Effector memory CD4-positive, alpha-beta T cell (primary cell): ENCODE data around the gene APLP1.
"Not testable (repeated sequence)": the region's sequence is repeated elsewhere in the genome, so short reads cannot be mapped to it uniquely, and the experiment has no call there.

Experiments used
- DNase-seq, 3 donors: peaks; one replicate each; pipeline ENCODE4 v3.0.0-alpha.2; 2020
- H3K27ac ChIP-seq: 2 replicates; pipeline ENCODE4 v1.7.0; 2013; ENCODE audit warnings: mild to moderate bottlenecking, low read length, moderate library complexity; ENCODE audit not compliant: insufficient read depth, poor library complexity, severe bottlenecking
- H3K27me3 ChIP-seq: replicated peaks from 2 replicates; pipeline ENCODE4 v1.7.0; 2013; ENCODE audit warnings: mild to moderate bottlenecking, low read length; ENCODE audit not compliant: insufficient read depth, control insufficient read depth, poor library complexity, severe bottlenecking
- H3K36me3 ChIP-seq: 2 replicates; pipeline ENCODE4 v1.7.0; 2013; ENCODE audit warnings: mild to moderate bottlenecking, low read length, moderate library complexity; ENCODE audit not compliant: control insufficient read depth, insufficient read depth
- H3K4me1 ChIP-seq: 2 replicates; pipeline ENCODE4 v1.7.0; 2013; ENCODE audit warnings: low read length, mild to moderate bottlenecking; ENCODE audit not compliant: control insufficient read depth, insufficient read depth, poor library complexity, severe bottlenecking
- H3K4me3 ChIP-seq: 2 replicates; pipeline ENCODE4 v1.7.0; 2013; ENCODE audit warnings: low read length, low read depth, mild to moderate bottlenecking; ENCODE audit not compliant: insufficient read depth, poor library complexity, severe bottlenecking
- H3K9me3 ChIP-seq: 2 replicates; pipeline ENCODE4 v1.7.0; 2013; ENCODE audit warnings: mild to moderate bottlenecking, low read length, moderate library complexity; ENCODE audit not compliant: control insufficient read depth

Gene APLP1

DNA sequence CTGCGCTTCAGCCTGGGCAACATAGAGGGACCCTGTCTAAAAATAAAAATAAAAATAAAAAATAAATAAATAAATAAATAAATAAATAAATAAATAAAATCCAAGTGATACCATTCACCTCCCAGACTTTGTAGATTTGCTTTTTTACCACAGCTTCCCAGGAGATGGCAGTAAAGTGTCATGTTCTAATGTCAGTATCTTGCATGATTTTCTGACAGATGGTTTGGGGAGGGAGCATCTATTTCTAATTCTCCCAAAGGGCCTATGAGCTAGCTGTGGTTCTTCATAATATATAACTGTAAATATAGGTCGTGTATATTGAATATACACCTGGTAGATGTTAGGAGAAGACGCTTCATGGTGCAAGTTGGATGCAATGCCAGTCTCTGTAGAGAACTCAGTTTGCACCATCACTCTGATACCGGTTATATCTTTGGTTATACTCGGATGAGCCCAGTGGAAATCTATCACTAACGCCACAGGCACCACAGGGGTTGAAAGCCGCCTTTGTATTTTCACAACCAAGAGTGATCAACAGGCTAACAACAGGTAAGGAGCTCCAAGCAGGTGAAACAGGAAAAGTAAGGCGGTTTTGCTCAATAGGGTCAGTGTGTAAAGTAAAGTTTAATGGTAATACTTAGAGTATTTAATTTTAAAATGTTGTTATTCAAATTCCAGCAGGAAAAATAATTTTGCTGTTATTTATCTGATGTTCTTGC, 13.9 kb downstream of the APLP1 start:
- Histone ChIP-seq H3K27ac (no peak overlapping the region), H3K4me1 (peaks cover 4% of the 10 kb centered on the region), H3K4me3 (no peak overlapping the region), H3K9me3 (no peaks in the 10 kb centered on the region), H3K36me3 (peaks cover 4% of the 10 kb centered on the region), H3K27me3 (peaks cover 12% of the 10 kb centered on the region)
- peak in 1 of 3 donors; percentile 24 for DNase-seq

GRCh38 chr19:35883882-35884281, 15.5 kb downstream of the APLP1 start:
- no peaks in the 10 kb centered on the region for H3K9me3 ChIP-seq
- no peak overlapping the region for H3K27ac ChIP-seq
- DNase-seq: no peak
- H3K27me3 ChIP-seq: peaks cover 10% of the 10 kb centered on the region
- H3K36me3 ChIP-seq: peaks cover 18% of the 10 kb centered on the region
- peaks cover 4% of the 10 kb centered on the region for H3K4me1 ChIP-seq
- no peak overlapping the region for H3K4me3 ChIP-seq

DNA sequence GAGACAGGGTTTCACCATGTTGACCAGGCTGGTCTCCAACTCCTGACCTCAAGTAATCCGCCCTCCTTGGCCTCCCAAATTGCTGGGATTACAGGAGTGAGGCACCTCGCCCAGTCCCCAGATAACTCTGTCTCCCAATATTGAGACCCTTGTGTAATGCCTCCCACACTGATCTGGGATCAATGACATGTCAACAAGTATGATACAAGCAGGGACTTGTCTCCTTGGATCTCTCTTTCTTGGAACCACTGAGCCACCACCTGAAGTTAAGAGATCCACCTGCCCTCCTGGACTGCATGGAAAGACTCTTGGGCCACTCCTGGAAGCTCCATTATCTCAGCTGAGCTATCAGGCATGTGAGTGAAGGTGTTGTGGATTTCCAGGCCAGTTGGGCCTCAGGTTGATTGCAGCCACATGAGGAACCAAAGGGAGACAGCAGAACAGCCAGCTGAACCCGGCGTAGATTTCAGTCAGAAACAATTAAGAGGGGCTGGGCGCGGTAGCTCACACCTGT, 16.9 kb downstream of the APLP1 start:
- no peak for DNase-seq
- no peak overlapping the region for H3K4me3 ChIP-seq

GRCh38 chr19:35885904-35886303, 17.5 kb downstream of the APLP1 start:
- Histone ChIP-seq H3K27ac (no peak overlapping the region), H3K27me3 (no peaks in the 10 kb centered on the region), H3K4me3 (no peak overlapping the region), H3K36me3 (peaks cover 37% of the 10 kb centered on the region), H3K4me1 (peaks cover 4% of the 10 kb centered on the region), H3K9me3 (no peaks in the 10 kb centered on the region)
- DNase-seq: no peak

More for the DNA sequence above, 16.9 kb downstream of the APLP1 start:
- Histone ChIP-seq H3K27me3 (no peaks in the 10 kb centered on the region), H3K4me1 (peaks cover 4% of the 10 kb centered on the region), H3K27ac (no peak overlapping the region), H3K9me3 (no peaks in the 10 kb centered on the region), H3K36me3 (peaks cover 32% of the 10 kb centered on the region)

- no peak for DNase-seq
- peaks cover 42% of the 10 kb centered on the region for H3K36me3 ChIP-seq
Measured at GRCh38 chr19:35887197-35887596, 18.8 kb downstream of the APLP1 start.

GRCh38 chr19:35888398-35888797, 20.0 kb downstream of the APLP1 start:
- H3K27me3 ChIP-seq: no peaks in the 10 kb centered on the region
- no peak for DNase-seq
- no peak overlapping the region for H3K27ac ChIP-seq
- H3K9me3 ChIP-seq: no peaks in the 10 kb centered on the region
- H3K4me3 ChIP-seq: no peak overlapping the region
- no peaks in the 10 kb centered on the region for H3K4me1 ChIP-seq
- H3K36me3 ChIP-seq: peaks cover 50% of the 10 kb centered on the region

More at GRCh38 chr19:35887197-35887596, 18.8 kb downstream of the APLP1 start:
- Histone ChIP-seq H3K4me3 (no peak overlapping the region), H3K27me3 (no peaks in the 10 kb centered on the region), H3K27ac (no peak overlapping the region), H3K9me3 (no peaks in the 10 kb centered on the region), H3K4me1 (peaks cover 3% of the 10 kb centered on the region)

- H3K4me1 ChIP-seq: no peaks in the 10 kb centered on the region
- DNase-seq: no peak
- H3K27ac ChIP-seq: no peak overlapping the region
- peaks cover 61% of the 10 kb centered on the region for H3K36me3 ChIP-seq
- H3K4me3 ChIP-seq: no peak overlapping the region
- H3K27me3 ChIP-seq: no peaks in the 10 kb centered on the region
- H3K9me3 ChIP-seq: no peaks in the 10 kb centered on the region
Measured at GRCh38 chr19:35889370-35890112, 21.2 kb downstream of the APLP1 start.

DNA sequence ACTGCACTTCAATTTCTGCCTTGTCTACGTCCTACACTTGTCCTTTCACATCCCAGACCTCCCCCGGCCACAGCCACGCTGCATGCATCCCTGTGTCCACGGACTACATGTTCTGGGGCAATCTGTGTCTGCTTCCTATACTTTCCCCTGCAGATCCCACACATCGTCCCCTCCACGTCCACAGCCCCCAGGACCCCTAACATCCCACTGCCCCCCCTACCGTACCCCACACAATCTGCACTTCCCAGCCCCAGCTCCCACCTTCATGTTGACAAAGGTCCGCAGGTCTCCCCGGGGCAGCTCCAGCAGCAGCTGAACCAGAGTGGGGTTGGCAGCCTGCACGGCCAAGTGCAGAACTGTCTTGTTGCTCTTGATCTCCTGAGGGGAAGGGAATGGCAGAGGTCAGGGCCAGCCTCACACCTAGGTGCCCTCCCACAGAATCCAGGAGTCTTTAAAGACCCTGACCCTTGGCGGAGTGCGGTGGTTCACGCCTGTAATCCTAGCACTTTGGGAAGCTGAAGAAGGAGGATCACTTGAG, 21.8 kb downstream of the APLP1 start:
- H3K4me1 ChIP-seq: no peaks in the 10 kb centered on the region
- H3K36me3 ChIP-seq: peaks cover 68% of the 10 kb centered on the region
- DNase-seq: no peak
- no peak overlapping the region for H3K4me3 ChIP-seq
- no peaks in the 10 kb centered on the region for H3K27me3 ChIP-seq
- no peaks in the 10 kb centered on the region for H3K9me3 ChIP-seq
- H3K27ac ChIP-seq: no peak overlapping the region

DNA sequence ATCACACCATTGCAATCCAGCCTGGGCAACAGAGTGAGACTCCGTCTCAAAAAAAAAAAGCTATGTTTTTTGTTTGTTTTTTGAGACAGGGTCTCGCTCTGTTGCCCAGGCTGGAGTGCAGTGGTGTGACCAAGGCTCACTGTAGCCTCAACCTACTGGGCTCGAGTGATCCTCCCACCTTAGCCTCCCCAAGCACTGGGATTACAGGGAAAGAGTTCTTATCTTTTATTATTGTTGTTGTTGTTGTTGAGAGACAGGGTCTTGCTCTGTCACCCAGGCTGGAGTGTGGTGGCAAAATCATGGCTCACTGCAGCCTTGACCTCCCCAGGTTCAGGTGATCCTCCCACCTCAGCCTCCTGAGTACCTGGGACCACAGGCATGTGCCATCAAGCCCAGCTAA, 23.4 kb downstream of the APLP1 start:
- not testable (repeated sequence) for H3K4me3 ChIP-seq, H3K9me3 ChIP-seq, DNase-seq, H3K27ac ChIP-seq, H3K27me3 ChIP-seq
- Histone ChIP-seq H3K4me1 (peaks cover 10% of the 10 kb centered on the region), H3K36me3 (peaks cover 84% of the 10 kb centered on the region)

- Histone ChIP-seq H3K4me3 (no peak overlapping the region), H3K4me1 (peaks cover 30% of the 10 kb centered on the region), H3K9me3 (no peaks in the 10 kb centered on the region), H3K27ac (no peak overlapping the region), H3K27me3 (no peaks in the 10 kb centered on the region), H3K36me3 (peaks cover 64% of the 10 kb centered on the region)
- DNase-seq: no peak
Measured at GRCh38 chr19:35894342-35894741, 26.0 kb downstream of the APLP1 start.
